ENCODE measurements around the gene KCNA10.

GRCh38 chr1:110511436-110511835, 7.5 kb downstream of the KCNA10 start:
- TF ChIP-seq CTCF (conservative IDR thresholded peaks at IDR 0.05; ENCODE audit: low read depth, low read length), result no peak
- no peak for TF ChIP-seq EZH2 (IDR thresholded peaks at IDR 0.05; ENCODE audit: low read length, unreplicated experiment)
